Adrenal gland (tissue), 5 donors: ENCODE measurements around the gene SPRR4.

Source experiments
- POLR2A ChIP-seq, 2 donors: fragments of 450-650 bp; IDR thresholded peaks; one replicate each; pipeline ENCODE4 v1.6.1; 2017; ENCODE audit warnings: antibody characterized with exemption in 2 of 2, mild to moderate bottlenecking in 2 of 2, moderate library complexity in 1 of 2
- TF ChIP-seq, protein P1 (sequence below), 6 experiments: fragments of 450-650 bp in 4 of 6; fragments of 200-600 bp in 2 of 6; sonication (generic) in 1 of 6; IDR thresholded peaks; 1 replicate in 5 of 6; 2 replicates in 1 of 6; pipeline versions ENCODE4 v1.5.1 to v1.8.0; 2016 to 2021; ENCODE audit warnings: antibody characterized with exemption in 6 of 6, mild to moderate bottlenecking in 2 of 6, moderate library complexity in 1 of 6
- donor health status: DM: no; HTN: no; CAD: no.

DNA sequence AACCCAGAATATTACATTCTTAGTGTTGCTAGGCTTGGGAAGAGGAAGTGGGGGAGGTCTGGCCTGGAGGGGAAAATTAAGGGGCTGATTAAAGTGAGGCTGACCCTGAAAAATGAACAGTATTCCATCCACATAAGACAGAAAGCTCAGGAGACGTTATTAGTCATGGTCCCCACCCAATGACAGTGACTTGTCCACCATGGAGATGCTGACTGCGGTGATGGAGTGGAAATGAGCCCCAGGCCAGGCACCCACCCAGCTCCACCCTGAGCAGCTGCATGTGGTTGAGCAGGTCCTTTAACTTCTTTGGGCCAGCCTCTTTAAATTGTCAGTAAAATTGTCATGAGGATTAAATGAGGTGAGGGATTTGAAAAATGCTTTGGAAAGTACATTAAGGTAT, 1.4 kb upstream of the SPRR4 start:
- TF ChIP-seq, protein P1, sequence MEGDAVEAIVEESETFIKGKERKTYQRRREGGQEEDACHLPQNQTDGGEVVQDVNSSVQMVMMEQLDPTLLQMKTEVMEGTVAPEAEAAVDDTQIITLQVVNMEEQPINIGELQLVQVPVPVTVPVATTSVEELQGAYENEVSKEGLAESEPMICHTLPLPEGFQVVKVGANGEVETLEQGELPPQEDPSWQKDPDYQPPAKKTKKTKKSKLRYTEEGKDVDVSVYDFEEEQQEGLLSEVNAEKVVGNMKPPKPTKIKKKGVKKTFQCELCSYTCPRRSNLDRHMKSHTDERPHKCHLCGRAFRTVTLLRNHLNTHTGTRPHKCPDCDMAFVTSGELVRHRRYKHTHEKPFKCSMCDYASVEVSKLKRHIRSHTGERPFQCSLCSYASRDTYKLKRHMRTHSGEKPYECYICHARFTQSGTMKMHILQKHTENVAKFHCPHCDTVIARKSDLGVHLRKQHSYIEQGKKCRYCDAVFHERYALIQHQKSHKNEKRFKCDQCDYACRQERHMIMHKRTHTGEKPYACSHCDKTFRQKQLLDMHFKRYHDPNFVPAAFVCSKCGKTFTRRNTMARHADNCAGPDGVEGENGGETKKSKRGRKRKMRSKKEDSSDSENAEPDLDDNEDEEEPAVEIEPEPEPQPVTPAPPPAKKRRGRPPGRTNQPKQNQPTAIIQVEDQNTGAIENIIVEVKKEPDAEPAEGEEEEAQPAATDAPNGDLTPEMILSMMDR (IDR thresholded peaks at IDR 0.05), result no peak
- TF ChIP-seq POLR2A (IDR thresholded peaks at IDR 0.05), result no peak
